Fibroblast of pulmonary artery (primary cell): Measurements from ENCODE around the gene HOXA1.

ENCODE experiments used
- DNase-seq: peaks from one replicate; pipeline ENCODE4 v3.0.0-alpha.2; 2010; ENCODE audit warnings: low read depth
- H3K4me3 ChIP-seq: replicated peaks from 2 replicates; pipeline ENCODE4 v1.5.1; 2011; ENCODE audit warnings: low read depth, mild to moderate bottlenecking, control low read depth, low read length, moderate library complexity
- CTCF ChIP-seq: IDR thresholded peaks from 2 replicates; pipeline ENCODE4 v1.5.1; 2011; ENCODE audit warnings: mild to moderate bottlenecking, control low read depth, low read length, inconsistent platforms; ENCODE audit errors: missing control alignments

Gene HOXA1

GRCh38 chr7:27115221-27116026, 19.6 kb upstream of the HOXA1 start:
- TF ChIP-seq CTCF, result no peak
- DNase-seq, result no peak
- H3K4me3 ChIP-seq, result peak overlapping the region; percentile 41

- peak overlapping the region; percentile 41 for H3K4me3 ChIP-seq
- TF ChIP-seq CTCF, result no peak
- no peak for DNase-seq
Observed at GRCh38 chr7:27114881-27115220, 19.1 kb upstream of the HOXA1 start.

GRCh38 chr7:27113991-27114769, 18.4 kb upstream of the HOXA1 start:
- DNase-seq, result no peak
- peak overlapping the region; percentile 27 for H3K4me3 ChIP-seq
- TF ChIP-seq CTCF, result no peak

- H3K4me3 ChIP-seq, result peak overlapping the region; percentile 43
- no peak for TF ChIP-seq CTCF
- peak; percentile 61 for DNase-seq
Observed at GRCh38 chr7:27112955-27113949, 17.5 kb upstream of the HOXA1 start.

GRCh38 chr7:27112361-27112760, 16.6 kb upstream of the HOXA1 start:
- no peak for TF ChIP-seq CTCF
- peak overlapping the region; percentile 43 for H3K4me3 ChIP-seq

GRCh38 chr7:27111751-27112277, 16.0 kb upstream of the HOXA1 start:
- no peak for TF ChIP-seq CTCF
- no peak for DNase-seq
- no peak overlapping the region for H3K4me3 ChIP-seq

More at GRCh38 chr7:27112361-27112760, 16.6 kb upstream of the HOXA1 start:
- DNase-seq, result no peak
